GM19043 (cell line): ENCODE results near the gene PDE10A.

ENCODE experiments used
- ATAC-seq: cut with Tn5 transposase; IDR thresholded peaks from one replicate; pipeline ENCODE4 v1.9.1; 2021; ENCODE audit warnings: low read depth; ENCODE audit not compliant: unreplicated experiment

PDE10A gene

DNA sequence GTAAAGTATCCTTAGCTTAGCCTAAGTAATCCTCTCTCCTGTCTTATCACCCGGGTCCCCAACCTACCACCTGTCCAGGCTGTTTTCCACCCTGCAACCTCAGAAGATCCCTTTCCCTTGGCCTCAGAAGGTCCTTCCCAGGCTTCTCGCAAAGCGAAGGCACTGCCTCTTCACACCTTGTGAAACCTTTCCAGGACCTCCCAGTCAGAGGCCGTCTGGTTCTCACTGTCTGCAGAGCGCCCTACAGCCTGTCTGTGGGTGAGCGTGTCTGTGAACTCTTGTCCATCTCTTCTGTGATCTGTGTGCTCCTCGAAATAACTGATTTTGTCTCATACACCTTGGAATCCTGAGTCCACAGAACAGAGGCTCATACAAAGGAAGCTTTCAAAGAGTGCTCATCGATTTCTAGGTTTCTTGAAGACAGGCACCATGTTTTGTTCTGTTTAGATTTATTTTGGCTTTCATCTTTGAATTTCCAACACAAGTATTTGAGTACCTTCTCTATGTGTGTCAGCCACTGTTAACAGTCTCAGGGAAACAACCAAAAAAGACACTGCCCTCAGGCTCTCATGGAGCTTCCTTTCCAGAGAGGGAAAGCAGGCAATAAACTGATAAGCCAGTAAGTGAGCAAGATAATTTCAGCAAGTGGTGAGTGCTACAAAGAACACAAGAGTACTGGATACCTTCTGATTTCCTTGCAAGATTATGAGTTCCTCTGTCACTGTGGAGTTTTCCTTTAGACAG lies 6.3 kb downstream of the PDE10A start:
- ATAC-seq, result no peak

DNA sequence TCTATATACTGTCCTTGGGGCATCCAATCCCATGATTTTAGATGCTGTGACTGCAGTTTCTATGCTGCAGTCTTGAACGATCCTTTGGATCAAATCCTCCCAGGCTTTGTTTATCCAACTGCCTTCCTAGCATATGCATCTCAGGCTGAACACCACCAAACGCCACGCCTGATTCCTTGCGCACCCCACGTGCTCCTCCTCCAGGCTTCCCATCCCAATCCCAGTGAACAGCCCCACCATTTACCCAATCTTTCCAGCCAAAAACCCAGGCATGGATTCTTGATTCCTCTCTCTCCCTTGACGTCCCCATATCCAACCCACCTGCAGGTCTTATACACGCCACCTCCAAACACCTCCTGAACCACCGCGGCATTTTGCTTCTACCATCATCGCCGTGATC lies 7.8 kb downstream of the PDE10A start:
- no peak for ATAC-seq

- no peak for ATAC-seq
Observed at GRCh38 chr6:165654144-165654543, 8.9 kb downstream of the PDE10A start.

DNA sequence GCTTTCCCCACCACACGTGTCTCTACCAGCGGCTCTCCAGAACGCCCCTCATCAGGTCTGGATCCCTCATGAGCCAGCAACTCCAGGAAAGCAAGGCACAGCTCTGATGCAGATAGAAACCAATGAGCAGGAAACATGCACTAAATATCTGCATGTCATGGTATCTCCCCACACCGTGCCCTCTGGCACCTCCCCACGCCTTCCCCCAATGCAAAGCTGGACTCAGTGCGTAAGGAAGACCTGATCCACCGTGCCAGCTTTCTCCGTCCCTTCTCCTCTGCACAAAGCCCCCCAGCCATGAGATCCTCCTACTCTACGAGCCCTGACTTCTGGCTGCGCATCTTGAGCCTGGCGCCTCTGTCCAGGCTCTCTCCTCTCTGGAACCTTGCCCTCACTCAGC lies 9.4 kb downstream of the PDE10A start:
- ATAC-seq, result no peak

GRCh38 chr6:165653196-165653595 lies 9.8 kb downstream of the PDE10A start:
- no peak for ATAC-seq

DNA sequence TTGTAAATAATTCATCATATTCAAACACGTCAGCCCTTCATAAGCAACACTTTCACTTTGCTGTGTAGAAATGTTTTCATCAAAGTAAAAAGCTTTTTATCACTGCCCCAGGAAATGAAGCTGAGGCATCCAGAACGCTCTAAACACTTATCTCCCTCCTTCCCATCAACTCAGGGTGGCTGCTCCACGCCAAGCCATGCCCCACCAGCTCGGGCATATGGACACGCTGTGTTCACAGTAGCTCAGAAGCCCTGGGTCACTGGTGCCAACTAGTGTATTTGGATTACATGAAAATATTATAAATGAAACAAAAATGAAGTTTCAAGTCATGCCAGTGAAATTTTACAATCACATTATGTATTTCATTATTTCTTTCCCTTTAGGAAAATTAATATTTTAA lies 10.3 kb downstream of the PDE10A start:
- no peak for ATAC-seq

GRCh38 chr6:165649166-165650137 lies 13.6 kb downstream of the PDE10A start:
- ATAC-seq, result no peak

GRCh38 chr6:165647041-165647440 lies 16.0 kb downstream of the PDE10A start:
- no peak for ATAC-seq

DNA sequence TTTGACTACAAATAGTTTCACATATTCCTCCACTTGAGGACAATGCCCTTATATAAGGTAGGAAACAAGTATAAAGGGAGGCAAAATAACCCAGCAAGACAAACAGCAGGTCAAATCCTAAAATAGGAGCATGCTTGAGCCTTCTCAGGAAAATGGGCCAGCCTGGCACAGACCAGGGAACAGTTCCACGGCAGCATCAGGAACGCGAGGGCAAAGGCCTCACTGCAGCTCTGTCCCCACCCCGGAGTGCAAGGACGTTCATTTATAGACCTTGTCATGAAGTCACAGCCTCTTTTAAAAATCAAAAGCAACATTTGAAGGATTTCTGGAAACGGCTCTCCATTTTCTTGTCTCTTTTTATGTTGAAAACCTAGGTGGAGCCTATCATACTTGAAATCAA lies 17.1 kb downstream of the PDE10A start:
- no peak for ATAC-seq

DNA sequence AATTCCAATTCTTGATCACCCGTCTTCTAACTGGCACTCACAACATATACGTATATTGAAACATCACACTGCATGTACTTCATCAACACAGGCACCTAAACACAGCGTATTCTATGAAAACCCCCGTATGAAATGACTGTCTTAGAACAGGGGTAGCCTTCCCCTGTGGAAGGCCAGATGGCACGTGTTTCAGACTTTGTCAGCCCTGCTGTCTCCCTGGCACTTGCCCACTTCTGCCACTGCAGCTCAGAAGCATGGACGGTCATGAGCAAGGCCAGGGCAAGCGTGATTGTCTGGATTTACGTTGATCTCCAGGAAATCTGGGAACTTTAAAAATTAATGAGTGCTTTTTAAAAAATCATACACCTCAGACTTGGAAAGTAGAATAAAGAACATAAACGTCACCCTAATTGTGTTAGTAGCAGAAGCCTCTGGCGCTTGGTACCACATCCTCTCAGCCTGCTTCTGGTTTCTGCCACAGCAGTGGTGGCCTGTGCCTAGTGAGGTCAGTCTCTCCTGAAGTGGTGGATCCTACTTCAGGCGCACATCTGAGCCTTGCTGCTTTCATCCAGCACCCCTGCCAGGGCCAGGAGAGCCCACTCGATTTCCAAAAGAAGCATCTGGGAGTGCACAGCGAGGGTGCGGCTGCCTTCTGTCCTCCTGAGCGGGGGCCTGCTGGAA lies 18.3 kb downstream of the PDE10A start:
- no peak for ATAC-seq

GRCh38 chr6:165643015-165643414 lies 20.0 kb downstream of the PDE10A start:
- no peak for ATAC-seq

DNA sequence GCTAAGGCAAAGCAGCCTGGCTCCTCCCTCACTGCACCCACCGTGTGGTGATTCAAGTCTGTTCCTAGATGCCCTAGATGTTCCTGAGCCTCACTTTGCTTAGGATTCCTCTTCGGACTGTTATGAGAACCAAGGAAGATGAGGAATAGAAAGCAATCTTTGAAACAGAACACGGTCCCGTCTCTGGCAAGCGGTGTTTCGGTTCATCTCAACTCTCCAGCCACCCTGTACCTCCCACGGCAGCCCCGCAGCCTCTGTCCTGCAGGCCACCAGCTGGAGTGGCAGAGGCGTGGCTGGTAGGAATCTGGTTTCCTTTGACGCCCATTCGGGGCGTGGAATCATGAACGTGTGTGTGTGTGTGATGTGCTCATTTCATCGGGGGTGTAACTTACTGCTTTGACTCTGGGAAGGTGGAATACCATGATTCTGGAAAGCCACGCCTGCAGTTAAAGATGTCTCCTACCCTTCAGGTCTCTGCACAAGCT lies 21.3 kb downstream of the PDE10A start:
- no peak for ATAC-seq

GRCh38 chr6:165640806-165641205 lies 22.2 kb downstream of the PDE10A start:
- ATAC-seq, result no peak

- ATAC-seq, result no peak
Observed at GRCh38 chr6:165638530-165638929, 24.5 kb downstream of the PDE10A start.

GRCh38 chr6:165637586-165637985 lies 25.5 kb downstream of the PDE10A start:
- no peak for ATAC-seq

DNA sequence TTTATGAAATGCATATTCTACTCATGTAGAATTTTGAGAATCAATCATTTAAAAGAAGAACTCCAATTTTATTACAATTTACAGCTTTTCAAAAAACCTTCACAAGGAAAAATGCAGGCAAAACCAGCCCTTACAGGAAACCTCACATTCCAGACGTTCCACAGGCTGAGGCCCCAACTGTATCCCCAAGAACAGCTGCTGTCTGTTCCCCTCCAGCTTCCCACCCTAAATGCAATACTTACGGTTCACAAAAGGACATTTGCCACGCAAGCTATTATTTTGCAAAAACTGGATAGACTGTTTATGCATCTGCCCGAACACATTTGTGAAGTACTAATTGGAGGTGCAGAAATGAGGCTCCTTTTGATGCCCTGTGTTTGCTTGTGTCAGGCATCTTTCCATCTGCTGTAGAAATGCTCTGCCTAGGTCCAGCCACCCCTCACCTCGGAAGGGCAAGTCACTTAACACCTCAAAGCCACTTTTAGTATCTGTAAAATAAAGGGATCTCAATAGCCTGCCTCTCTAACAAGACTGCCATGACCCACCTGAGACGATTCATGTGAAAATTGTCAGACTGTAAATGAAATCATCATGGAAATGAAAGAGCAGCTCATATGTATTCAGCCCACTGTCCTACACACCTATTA lies 26.5 kb downstream of the PDE10A start:
- ATAC-seq, result no peak

DNA sequence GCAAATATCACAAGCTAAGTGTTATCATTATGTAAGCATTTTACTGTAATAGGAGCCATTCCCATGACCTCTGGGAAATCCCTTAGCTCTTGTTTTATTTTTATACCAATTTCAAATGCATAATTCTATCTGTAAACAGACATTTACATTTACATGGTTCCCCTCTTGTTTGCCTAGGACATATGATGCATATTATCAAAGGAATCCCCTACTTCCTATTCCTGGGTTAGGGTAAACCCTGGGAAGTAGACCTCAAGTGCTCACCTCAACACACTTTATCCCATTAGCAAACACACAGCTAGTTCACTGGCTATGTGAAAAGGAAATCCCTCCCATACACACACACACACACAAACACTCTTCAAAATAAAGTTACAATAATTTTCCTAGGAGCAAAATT lies 27.1 kb downstream of the PDE10A start:
- ATAC-seq, result no peak

DNA sequence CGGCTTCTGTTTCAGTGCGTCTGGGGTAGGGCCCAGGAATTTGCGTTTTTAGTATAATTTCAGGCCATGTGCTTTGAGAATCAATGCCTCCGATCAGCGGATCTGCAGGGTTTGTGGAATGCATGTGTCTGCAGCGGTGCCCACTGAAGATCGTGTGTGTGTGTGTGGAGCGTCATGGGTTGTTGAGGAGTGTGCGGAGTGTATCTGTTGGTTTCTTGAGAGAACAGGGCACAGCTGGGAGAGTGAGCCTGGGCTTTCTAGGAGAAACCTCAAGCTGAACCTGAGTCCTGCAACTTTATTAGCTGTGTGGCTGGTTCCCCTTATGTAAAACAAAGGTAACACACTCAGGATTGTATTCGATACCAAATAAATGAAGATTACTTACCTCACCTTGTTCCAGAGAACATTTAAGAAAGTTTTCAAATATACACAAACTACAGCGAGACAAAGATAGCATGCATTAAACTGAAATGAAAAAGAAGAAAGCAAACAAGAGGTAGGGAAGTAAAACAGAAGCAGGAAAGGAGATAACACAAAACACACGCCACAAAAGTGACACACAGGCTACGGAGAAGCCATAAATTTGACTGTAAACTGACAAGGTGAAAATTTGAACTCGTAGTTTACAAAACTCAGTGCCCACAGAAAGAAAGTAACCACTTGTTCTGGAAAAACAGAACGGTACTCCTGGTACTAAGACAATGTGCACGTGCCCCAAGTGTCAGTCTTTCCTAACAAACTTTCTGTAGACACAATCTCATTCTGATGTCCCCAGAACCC lies 28.8 kb downstream of the PDE10A start:
- ATAC-seq, result no peak

DNA sequence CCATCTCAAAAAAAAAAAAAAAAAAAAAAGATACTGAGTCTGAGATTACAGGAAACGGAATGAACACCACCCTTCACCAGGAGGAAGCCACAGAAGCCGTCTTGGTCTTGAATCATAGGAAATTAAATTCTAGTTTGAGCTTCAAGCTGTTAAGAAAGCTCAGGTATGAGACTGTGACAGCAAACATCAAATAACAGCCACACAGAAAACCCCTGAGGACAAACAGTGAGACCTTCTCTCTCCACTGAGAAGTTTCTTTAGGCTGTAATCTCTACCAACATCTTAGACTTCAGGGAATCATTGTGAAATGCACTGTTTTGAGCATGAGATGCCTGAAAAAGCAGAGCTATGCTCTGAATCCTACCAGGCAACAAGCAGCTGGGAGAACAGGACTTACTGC lies 30.8 kb downstream of the PDE10A start:
- ATAC-seq, result no peak

DNA sequence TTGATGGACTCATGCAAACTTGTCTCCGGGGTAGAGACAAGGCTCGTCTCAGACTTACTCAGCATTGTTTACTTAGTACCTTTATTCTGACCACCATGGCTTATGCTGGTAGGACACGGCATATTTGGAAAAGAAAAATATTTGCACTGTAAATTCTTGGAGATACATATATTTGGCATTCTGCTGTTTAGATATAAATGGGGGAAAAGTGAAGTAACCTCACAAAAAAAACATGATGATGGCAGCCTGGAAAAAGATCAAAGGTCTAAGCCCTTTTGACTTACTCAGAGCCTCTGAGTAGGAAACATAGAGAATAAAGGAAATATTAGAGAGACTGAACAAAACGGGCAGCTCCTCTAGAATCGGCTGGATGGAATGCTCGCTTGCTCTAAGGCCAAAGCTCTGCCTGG lies 32.5 kb downstream of the PDE10A start:
- no peak for ATAC-seq
